HEK293 (cell line): Measurements from ENCODE around the gene UBXN6.

Source experiments
- CTCF ChIA-PET: fragments of 350-600 bp; formaldehyde crosslinking; extraction: SDS; loops from one replicate; lab custom pipeline; 2021; ENCODE audit warnings: antibody characterized with exemption; lab: Yijun Ruan, JAX
- POLR2A ChIA-PET: fragments of 300-600 bp; formaldehyde crosslinking; extraction: SDS; loops from one replicate; lab custom pipeline; 2020; ENCODE audit warnings: antibody characterized with exemption, inconsistent platforms; lab: Yijun Ruan, JAX
- H3K27ac ChIP-seq: fragments of 200-500 bp; sonication (Bioruptor generic); 2 replicates; pipeline ENCODE4 v1.5.1; 2014; ENCODE audit warnings: low read depth, low read length, control low read depth, inconsistent platforms; ENCODE audit errors: extremely low read depth
- H3K36me3 ChIP-seq, 2 experiments: fragments of 200-500 bp in 1 of 2; sonication (Bioruptor generic) in 1 of 2; 1 replicate in 1 of 2; 2 replicates in 1 of 2; pipeline ENCODE4 v1.5.1; 2014 to 2017; ENCODE audit warnings: inconsistent platforms in 2 of 2, low read length in 2 of 2; ENCODE audit not compliant: control insufficient read depth in 2 of 2, insufficient read depth in 1 of 2
- H3K4me1 ChIP-seq: fragments of 200-500 bp; sonication (Bioruptor generic); 2 replicates; pipeline ENCODE4 v1.5.1; 2014; ENCODE audit warnings: mild to moderate bottlenecking, low read length, inconsistent platforms; ENCODE audit not compliant: control insufficient read depth, insufficient read depth
- H3K4me3 ChIP-seq: 2 replicates; pipeline ENCODE4 v1.5.1; 2011; ENCODE audit warnings: low read depth, mild to moderate bottlenecking, control low read depth, low read length, moderate library complexity
- H3K9me3 ChIP-seq: fragments of 200-500 bp; sonication (Bioruptor generic); 2 replicates; pipeline ENCODE4 v1.5.1; 2014; ENCODE audit warnings: low read depth, low read length, inconsistent platforms; ENCODE audit not compliant: control insufficient read depth, insufficient read depth
- GLI4 ChIP-seq: fragments of 450-650 bp; formaldehyde crosslinking; IDR thresholded peaks from 2 replicates; pipeline ENCODE4 v1.5.1; 2016; ENCODE audit warnings: missing biosample characterization, missing genetic modification characterization
- MEIS1 ChIP-seq: sonication (generic); formaldehyde crosslinking; IDR thresholded peaks from 2 replicates; pipeline ENCODE4 v1.8.1; 2022; ENCODE audit warnings: missing genetic modification reagents, mild to moderate bottlenecking, borderline replicate concordance
- RBAK ChIP-seq: fragments of 450-650 bp; formaldehyde crosslinking; IDR thresholded peaks from 2 replicates; pipeline ENCODE4 v1.5.1; 2016; ENCODE audit warnings: missing biosample characterization, missing genetic modification characterization
- SCRT1 ChIP-seq: fragments of 450-650 bp; formaldehyde crosslinking; IDR thresholded peaks from 2 replicates; pipeline ENCODE4 v1.5.1; 2016; ENCODE audit warnings: missing biosample characterization, missing genetic modification characterization, borderline replicate concordance
- SCRT2 ChIP-seq: fragments of 450-650 bp; formaldehyde crosslinking; IDR thresholded peaks from 2 replicates; pipeline ENCODE4 v1.5.1; 2016; ENCODE audit warnings: missing biosample characterization, missing genetic modification characterization
- SP7 ChIP-seq: fragments of 450-650 bp; formaldehyde crosslinking; IDR thresholded peaks from 2 replicates; pipeline ENCODE4 v1.5.1; 2016; ENCODE audit warnings: missing biosample characterization, missing genetic modification characterization
- ZEB2 ChIP-seq: fragments of 450-650 bp; formaldehyde crosslinking; IDR thresholded peaks from 2 replicates; pipeline ENCODE4 v1.5.1; 2016; ENCODE audit warnings: missing biosample characterization, missing genetic modification characterization
- ZNF146 ChIP-seq: fragments of 450-650 bp; formaldehyde crosslinking; IDR thresholded peaks from 2 replicates; pipeline ENCODE4 v1.5.1; 2016; ENCODE audit warnings: missing biosample characterization, missing genetic modification characterization
- ZNF274 ChIP-seq, 2 experiments: fragments of 200-500 bp in 1 of 2; fragments of 450-650 bp in 1 of 2; sonication (Bioruptor generic) in 1 of 2; formaldehyde crosslinking in 1 of 2; IDR thresholded peaks; 2 replicates each; pipeline versions ENCODE4 v1.5.1 to v1.6.1; 2014 to 2016; ENCODE audit warnings: borderline replicate concordance in 1 of 2, inconsistent platforms in 1 of 2, low read length in 1 of 2, missing biosample characterization in 1 of 2, missing genetic modification characterization in 1 of 2
- ZNF366 ChIP-seq: fragments of 450-650 bp; formaldehyde crosslinking; conservative IDR thresholded peaks from 2 replicates; pipeline ENCODE4 v1.5.1; 2016; ENCODE audit warnings: missing biosample characterization, missing genetic modification characterization
- ZNF513 ChIP-seq: fragments of 450-650 bp; IDR thresholded peaks from 2 replicates; pipeline ENCODE4 v1.5.1; 2018; ENCODE audit warnings: missing biosample characterization, missing genetic modification characterization
- ZNF558 ChIP-seq: fragments of 450-650 bp; formaldehyde crosslinking; IDR thresholded peaks from 2 replicates; pipeline ENCODE4 v1.5.1; 2016; ENCODE audit warnings: missing biosample characterization, missing genetic modification characterization
- ZNF629 ChIP-seq: fragments of 450-650 bp; formaldehyde crosslinking; IDR thresholded peaks from 2 replicates; pipeline ENCODE4 v1.5.1; 2017; ENCODE audit warnings: missing biosample characterization, missing genetic modification characterization
- ZNF837 ChIP-seq: fragments of 450-650 bp; formaldehyde crosslinking; IDR thresholded peaks from 2 replicates; pipeline ENCODE4 v1.5.1; 2016; ENCODE audit warnings: missing biosample characterization, missing genetic modification characterization
- ZSCAN30 ChIP-seq: fragments of 450-650 bp; IDR thresholded peaks from 2 replicates; pipeline ENCODE4 v1.5.1; 2018; ENCODE audit warnings: missing biosample characterization, mild to moderate bottlenecking, missing genetic modification characterization, moderate library complexity
- TF ChIP-seq, protein P1 (sequence below): fragments of 450-650 bp; formaldehyde crosslinking; IDR thresholded peaks from 2 replicates; pipeline ENCODE4 v1.5.1; 2017; ENCODE audit warnings: missing biosample characterization, missing genetic modification characterization
- TF ChIP-seq, protein P2 (sequence below): fragments of 450-650 bp; formaldehyde crosslinking; IDR thresholded peaks from 2 replicates; pipeline ENCODE4 v1.5.1; 2017; ENCODE audit warnings: missing biosample characterization, missing genetic modification characterization
- TF ChIP-seq, protein P3 (sequence below): sonication (generic); formaldehyde crosslinking; IDR thresholded peaks from 2 replicates; pipeline ENCODE4 v1.8.1; 2022; ENCODE audit warnings: mild to moderate bottlenecking, moderate library complexity, missing genetic modification reagents
- TF ChIP-seq, protein P4 (sequence below): fragments of 450-650 bp; formaldehyde crosslinking; IDR thresholded peaks from 2 replicates; pipeline ENCODE4 v1.5.1; 2016; ENCODE audit warnings: missing biosample characterization, missing genetic modification characterization

UBXN6 gene

GRCh38 chr19:4414800-4415321 lies 42.7 kb downstream of the UBXN6 start (continued):
- no peak for TF ChIP-seq MEIS1 (CRISPR knock-in tag)
- TF ChIP-seq, all 188 proteins: peak for 18

DNA sequence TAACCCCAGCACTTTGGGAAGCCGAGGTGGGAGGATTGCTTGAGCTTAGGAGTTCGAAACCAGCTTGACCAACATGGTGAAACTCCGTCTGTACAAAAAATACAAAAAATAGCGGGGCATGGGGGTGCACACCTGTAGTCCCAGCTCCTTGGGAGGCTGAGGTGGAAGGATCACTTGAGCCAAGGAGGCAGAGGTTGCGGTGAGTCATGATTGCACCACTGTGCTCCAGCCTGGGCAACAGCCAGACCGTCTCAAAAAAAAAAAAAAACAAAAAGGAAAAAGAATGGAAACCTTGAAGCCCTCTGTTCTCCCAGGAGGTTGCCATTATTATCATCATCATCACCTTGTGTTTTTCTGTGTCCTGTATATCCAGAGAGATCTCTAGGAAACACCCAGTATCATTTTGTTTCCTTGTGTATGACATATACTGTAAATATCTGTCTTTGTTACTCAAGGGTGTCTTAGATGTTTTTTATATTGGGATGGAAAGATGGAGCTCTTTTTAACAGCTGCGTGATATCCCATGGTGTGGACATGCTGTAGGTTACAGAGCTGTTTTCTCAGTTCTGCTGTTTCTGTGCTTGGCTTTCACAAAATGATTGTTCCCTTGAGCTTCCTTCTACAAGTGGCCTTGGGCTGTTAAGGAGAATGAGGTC lies 43.3 kb downstream of the UBXN6 start:
- TF ChIP-seq, protein P1, sequence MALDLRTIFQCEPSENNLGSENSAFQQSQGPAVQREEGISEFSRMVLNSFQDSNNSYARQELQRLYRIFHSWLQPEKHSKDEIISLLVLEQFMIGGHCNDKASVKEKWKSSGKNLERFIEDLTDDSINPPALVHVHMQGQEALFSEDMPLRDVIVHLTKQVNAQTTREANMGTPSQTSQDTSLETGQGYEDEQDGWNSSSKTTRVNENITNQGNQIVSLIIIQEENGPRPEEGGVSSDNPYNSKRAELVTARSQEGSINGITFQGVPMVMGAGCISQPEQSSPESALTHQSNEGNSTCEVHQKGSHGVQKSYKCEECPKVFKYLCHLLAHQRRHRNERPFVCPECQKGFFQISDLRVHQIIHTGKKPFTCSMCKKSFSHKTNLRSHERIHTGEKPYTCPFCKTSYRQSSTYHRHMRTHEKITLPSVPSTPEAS (tag by site-specific recombination): no peak
- TF ChIP-seq, protein P2, sequence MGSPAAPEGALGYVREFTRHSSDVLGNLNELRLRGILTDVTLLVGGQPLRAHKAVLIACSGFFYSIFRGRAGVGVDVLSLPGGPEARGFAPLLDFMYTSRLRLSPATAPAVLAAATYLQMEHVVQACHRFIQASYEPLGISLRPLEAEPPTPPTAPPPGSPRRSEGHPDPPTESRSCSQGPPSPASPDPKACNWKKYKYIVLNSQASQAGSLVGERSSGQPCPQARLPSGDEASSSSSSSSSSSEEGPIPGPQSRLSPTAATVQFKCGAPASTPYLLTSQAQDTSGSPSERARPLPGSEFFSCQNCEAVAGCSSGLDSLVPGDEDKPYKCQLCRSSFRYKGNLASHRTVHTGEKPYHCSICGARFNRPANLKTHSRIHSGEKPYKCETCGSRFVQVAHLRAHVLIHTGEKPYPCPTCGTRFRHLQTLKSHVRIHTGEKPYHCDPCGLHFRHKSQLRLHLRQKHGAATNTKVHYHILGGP (tag by site-specific recombination): no peak
- TF ChIP-seq ZNF146 (tag by site-specific recombination) (peak; percentile 95), ZNF629 (tag by site-specific recombination) (0 out of 2 replicates have a peak, but pooled peaks have one; percentile 17), ZNF558 (0 out of 2 replicates have a peak, but pooled peaks have one; percentile 10), ZNF274 (IDR thresholded peaks at IDR 0.05; ENCODE audit: low read length) (no peak), ZNF274 (tag by site-specific recombination; IDR thresholded peaks at IDR 0.05; ENCODE audit: borderline replicate concordance) (no peak), ZEB2 (peak; percentile 48; the same call in 1 of the 2 replicates), GLI4 (tag by site-specific recombination) (no peak), ZNF366 (tag by site-specific recombination) (0 out of 2 replicates have a peak, but pooled peaks have one; percentile 23), RBAK (tag by site-specific recombination) (no peak), SP7 (0 out of 2 replicates have a peak, but pooled peaks have one; percentile 23), ZSCAN30 (tag by site-specific recombination) (no peak), SCRT2 (tag by site-specific recombination) (peak; percentile 41; the same call in 1 of the 2 replicates), SCRT1 (tag by site-specific recombination) (peak; percentile 7; the same call in 1 of the 2 replicates), ZNF837 (no peak), ZNF513 (tag by site-specific recombination) (0 out of 2 replicates have a peak, but pooled peaks have one; percentile 20)
- TF ChIP-seq, protein P3, sequence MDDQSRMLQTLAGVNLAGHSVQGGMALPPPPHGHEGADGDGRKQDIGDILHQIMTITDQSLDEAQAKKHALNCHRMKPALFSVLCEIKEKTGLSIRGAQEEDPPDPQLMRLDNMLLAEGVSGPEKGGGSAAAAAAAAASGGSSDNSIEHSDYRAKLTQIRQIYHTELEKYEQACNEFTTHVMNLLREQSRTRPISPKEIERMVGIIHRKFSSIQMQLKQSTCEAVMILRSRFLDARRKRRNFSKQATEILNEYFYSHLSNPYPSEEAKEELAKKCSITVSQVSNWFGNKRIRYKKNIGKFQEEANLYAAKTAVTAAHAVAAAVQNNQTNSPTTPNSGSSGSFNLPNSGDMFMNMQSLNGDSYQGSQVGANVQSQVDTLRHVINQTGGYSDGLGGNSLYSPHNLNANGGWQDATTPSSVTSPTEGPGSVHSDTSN: no peak
- TF ChIP-seq, protein P4, sequence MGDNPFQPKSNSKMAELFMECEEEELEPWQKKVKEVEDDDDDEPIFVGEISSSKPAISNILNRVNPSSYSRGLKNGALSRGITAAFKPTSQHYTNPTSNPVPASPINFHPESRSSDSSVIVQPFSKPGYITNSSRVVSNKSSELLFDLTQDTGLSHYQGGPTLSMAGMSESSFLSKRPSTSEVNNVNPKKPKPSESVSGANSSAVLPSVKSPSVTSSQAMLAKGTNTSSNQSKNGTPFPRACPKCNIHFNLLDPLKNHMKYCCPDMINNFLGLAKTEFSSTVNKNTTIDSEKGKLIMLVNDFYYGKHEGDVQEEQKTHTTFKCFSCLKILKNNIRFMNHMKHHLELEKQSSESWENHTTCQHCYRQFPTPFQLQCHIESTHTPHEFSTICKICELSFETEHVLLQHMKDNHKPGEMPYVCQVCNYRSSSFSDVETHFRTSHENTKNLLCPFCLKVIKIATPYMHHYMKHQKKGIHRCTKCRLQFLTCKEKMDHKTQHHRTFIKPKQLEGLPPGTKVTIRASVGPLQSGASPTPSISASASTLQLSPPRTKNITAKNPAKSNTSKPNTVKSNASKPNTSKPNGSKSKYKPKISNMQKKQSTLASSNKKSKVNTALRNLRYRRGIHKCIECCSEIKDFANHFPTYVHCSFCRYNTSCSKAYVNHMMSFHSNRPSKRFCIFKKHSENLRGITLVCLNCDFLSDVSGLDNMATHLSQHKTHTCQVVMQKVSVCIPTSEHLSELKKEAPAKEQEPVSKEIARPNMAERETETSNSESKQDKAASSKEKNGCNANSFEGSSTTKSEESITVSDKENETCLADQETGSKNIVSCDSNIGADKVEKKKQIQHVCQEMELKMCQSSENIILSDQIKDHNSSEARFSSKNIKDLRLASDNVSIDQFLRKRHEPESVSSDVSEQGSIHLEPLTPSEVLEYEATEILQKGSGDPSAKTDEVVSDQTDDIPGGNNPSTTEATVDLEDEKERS (tag by site-specific recombination): peak; percentile 70; the same call in 1 of the 2 replicates
- Histone ChIP-seq H3K36me3 (peaks cover 66 to 94% of the 10 kb centered on the region in 2 experiments), H3K4me3 (no peak overlapping the region), H3K4me1 (peaks cover 15% of the 10 kb centered on the region), H3K27ac (peak overlapping the region; percentile 34; the same call in 1 of the 2 replicates), H3K9me3 (no peaks in the 10 kb centered on the region)
- POLR2A ChIA-PET: interaction anchor here (1.9 kb wide), 1 partner anchor 12 kb away, joined by 8 read pairs; no protein-coding TSS in a partner anchor
- CTCF ChIA-PET: interaction anchor here (0.5 to 5.9 kb wide), 4 partner anchors 10 to 147 kb away, joined by 3 to 27 read pairs (median 8); partner anchors contain the start of genes CHAF1A and SH3GL1
